Mesenchymal stem cell (in vitro differentiated cells and primary cell): ENCODE data around the gene BUD23.

ENCODE experiments used
- DNase-seq: peaks from one replicate; pipeline ENCODE4 v3.0.0-alpha.2; 2013
- H2AFZ ChIP-seq: one replicate; pipeline ENCODE4 v1.6.1; 2013; ENCODE audit warnings: low read depth, mild to moderate bottlenecking, control low read depth, inconsistent platforms, low read length, moderate library complexity
- H2AK5ac ChIP-seq: 2 replicates; pipeline ENCODE4 v1.6.1; 2013; ENCODE audit warnings: low read length, moderate library complexity, mild to moderate bottlenecking, inconsistent platforms; ENCODE audit not compliant: severe bottlenecking
- H2BK120ac ChIP-seq: one replicate; pipeline ENCODE4 v1.6.1; 2013; ENCODE audit warnings: low read depth, mild to moderate bottlenecking, inconsistent platforms, low read length, moderate library complexity
- H2BK12ac ChIP-seq, 2 experiments: one replicate each; pipeline ENCODE4 v1.6.1; 2013; ENCODE audit warnings: inconsistent platforms in 2 of 2, low read length in 2 of 2, mild to moderate bottlenecking in 2 of 2, moderate library complexity in 2 of 2, control low read depth in 1 of 2
- H2BK15ac ChIP-seq: one replicate; pipeline ENCODE4 v1.6.1; 2013; ENCODE audit warnings: mild to moderate bottlenecking, low read depth, inconsistent platforms; ENCODE audit not compliant: poor library complexity, severe bottlenecking
- H2BK5ac ChIP-seq: 2 replicates; pipeline ENCODE4 v1.6.1; 2013; ENCODE audit warnings: low read depth, mild to moderate bottlenecking, low read length, control low read depth, inconsistent platforms; ENCODE audit not compliant: poor library complexity, severe bottlenecking
- H3K14ac ChIP-seq, 2 experiments: one replicate each; pipeline ENCODE4 v1.6.1; 2013; ENCODE audit warnings: inconsistent platforms in 2 of 2, low read length in 2 of 2, control low read depth in 1 of 2, mild to moderate bottlenecking in 1 of 2, moderate library complexity in 1 of 2
- H3K18ac ChIP-seq, 2 experiments: one replicate each; pipeline ENCODE4 v1.6.1; 2013; ENCODE audit warnings: inconsistent platforms in 2 of 2, low read length in 2 of 2, control low read depth in 1 of 2, low read depth in 1 of 2, mild to moderate bottlenecking in 1 of 2
- H3K23ac ChIP-seq, 2 experiments: one replicate each; pipeline ENCODE4 v1.6.1; 2013; ENCODE audit warnings: inconsistent platforms in 2 of 2, low read length in 2 of 2, mild to moderate bottlenecking in 2 of 2, moderate library complexity in 2 of 2, control low read depth in 1 of 2
- H3K27ac ChIP-seq: 2 replicates; pipeline ENCODE4 v1.5.1; 2013; ENCODE audit warnings: mild to moderate bottlenecking, moderate library complexity, low read length, control low read depth, inconsistent platforms; ENCODE audit not compliant: poor library complexity, severe bottlenecking
- H3K27me3 ChIP-seq, 2 experiments: 2 replicates each; pipeline versions ENCODE4 v1.6.1 to v1.7.0; 2013; ENCODE audit warnings: low read length in 2 of 2, mild to moderate bottlenecking in 2 of 2, moderate library complexity in 2 of 2, control low read depth in 1 of 2, inconsistent platforms in 1 of 2; ENCODE audit not compliant: control insufficient read depth in 1 of 2, insufficient read depth in 1 of 2
- H3K36me3 ChIP-seq, 2 experiments: 2 replicates each; pipeline versions ENCODE4 v1.6.1 to v1.7.0; 2013; ENCODE audit warnings: low read length in 2 of 2, control low read depth in 1 of 2, inconsistent platforms in 1 of 2, low read depth in 1 of 2, mild to moderate bottlenecking in 1 of 2; ENCODE audit not compliant: insufficient read depth in 2 of 2, control insufficient read depth in 1 of 2
- H3K4ac ChIP-seq, 2 experiments: one replicate each; pipeline ENCODE4 v1.6.1; 2013; ENCODE audit warnings: inconsistent platforms in 2 of 2, low read length in 2 of 2, mild to moderate bottlenecking in 2 of 2, moderate library complexity in 2 of 2, control low read depth in 1 of 2, low read depth in 1 of 2
- H3K4me1 ChIP-seq: 2 replicates; pipeline ENCODE4 v1.6.1; 2013; ENCODE audit warnings: low read depth, low read length, control low read depth; ENCODE audit not compliant: control insufficient read depth, insufficient read depth
- H3K4me2 ChIP-seq: 2 replicates; pipeline ENCODE4 v1.6.1; 2013; ENCODE audit warnings: low read length, mild to moderate bottlenecking, inconsistent platforms; ENCODE audit not compliant: poor library complexity, severe bottlenecking
- H3K4me3 ChIP-seq, 2 experiments: 2 replicates each; pipeline versions ENCODE4 v1.5.1 to v1.7.0; 2013; ENCODE audit warnings: low read length in 2 of 2, mild to moderate bottlenecking in 2 of 2, control low read depth in 1 of 2, low read depth in 1 of 2; ENCODE audit not compliant: insufficient read depth in 1 of 2
- H3K79me1 ChIP-seq: replicated peaks from 2 replicates; pipeline ENCODE4 v1.6.1; 2013; ENCODE audit warnings: mild to moderate bottlenecking, control low read depth, low read length, inconsistent platforms; ENCODE audit not compliant: poor library complexity, severe bottlenecking
- H3K9ac ChIP-seq: 2 replicates; pipeline ENCODE4 v1.7.0; 2013; ENCODE audit warnings: mild to moderate bottlenecking, low read length, moderate library complexity
- H3K9me3 ChIP-seq: 2 replicates; pipeline ENCODE4 v1.7.0; 2013; ENCODE audit warnings: mild to moderate bottlenecking, low read length; ENCODE audit not compliant: control insufficient read depth
- H4K8ac ChIP-seq: one replicate; pipeline ENCODE4 v1.6.1; 2013; ENCODE audit warnings: inconsistent platforms, mild to moderate bottlenecking, low read length, moderate library complexity
- H4K91ac ChIP-seq: one replicate; pipeline ENCODE4 v1.6.1; 2013; ENCODE audit warnings: mild to moderate bottlenecking, low read length, inconsistent platforms
- whole genome bisulfite sequencing: methylation state at CpG from one replicate; pipeline ENCODE4 v1.1.7; 2013; ENCODE audit warnings: mixed read lengths; 5-methylcytosine and 5-hydroxymethylcytosine counted together

BUD23 gene

DNA sequence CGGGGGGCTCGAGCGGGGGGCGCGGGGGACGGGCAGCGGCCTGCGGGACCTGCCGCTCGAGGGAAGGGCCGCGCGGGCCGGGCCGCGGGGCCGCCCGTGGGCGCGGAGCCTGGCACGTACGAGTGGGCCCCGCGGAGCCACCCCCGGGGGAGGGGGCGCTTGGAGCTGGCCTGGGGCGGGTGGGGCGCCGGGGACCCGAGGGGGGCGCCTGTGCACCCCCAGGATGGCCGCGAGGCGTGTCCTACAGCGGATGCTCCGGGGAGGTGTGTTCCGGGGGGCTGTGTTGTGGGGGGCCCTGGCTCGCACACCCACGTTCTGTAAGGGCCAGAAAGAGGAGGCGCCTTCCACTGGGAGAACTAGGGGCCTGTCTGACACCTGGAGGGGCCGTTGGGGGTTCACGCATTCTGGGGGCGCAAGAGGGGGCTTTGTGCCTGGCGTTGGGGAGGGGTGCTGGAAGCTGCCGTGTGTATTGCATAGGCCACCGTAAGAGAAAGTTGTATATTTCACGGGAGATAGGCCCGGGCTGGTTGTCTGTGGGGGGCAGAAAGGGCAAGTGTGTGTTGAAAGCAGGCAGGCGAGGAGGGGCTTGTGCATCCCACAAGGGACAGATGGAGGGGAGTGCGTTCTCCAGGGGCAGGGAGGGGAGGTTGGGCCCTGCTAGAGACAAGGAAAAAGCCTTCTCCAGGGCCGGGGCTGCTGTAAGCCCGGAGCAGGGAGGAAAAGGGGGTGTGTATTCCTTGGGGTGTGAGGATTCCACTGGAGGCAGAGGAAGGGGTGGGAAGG lies 15.1 kb upstream of the BUD23 start:
- H3K79me1 ChIP-seq = peaks cover 10% of the 10 kb centered on the region
- H2BK12ac ChIP-seq = no peak overlapping the region
- peaks cover 16% of the 10 kb centered on the region for H3K4me1 ChIP-seq
- peak overlapping the region; percentile 73 for H3K4me2 ChIP-seq
- H3K27ac ChIP-seq = no peak overlapping the region
- peak overlapping the region in 1 of 2 experiments; percentile 84 for H3K23ac ChIP-seq
- no peak overlapping the region for H2BK5ac ChIP-seq
- H3K9ac ChIP-seq = peak overlapping the region; percentile 81
- H3K4me3 ChIP-seq = peak overlapping the region; percentile 75 to 84
- DNase-seq = no peak
- no peak overlapping the region for H2AK5ac ChIP-seq
- peaks cover under 1% of the 10 kb centered on the region for H3K9me3 ChIP-seq
- peak overlapping the region; percentile 57 for H2BK15ac ChIP-seq
- peak overlapping the region; percentile 18 for H2AFZ ChIP-seq
- peak overlapping the region in 1 of 2 experiments; percentile 76 for H3K4ac ChIP-seq
- peak overlapping the region; percentile 43 to 72 for H3K18ac ChIP-seq
- no peak overlapping the region for H3K14ac ChIP-seq
- peak overlapping the region; percentile 47 for H4K8ac ChIP-seq
- peaks cover 7 to 31% of the 10 kb centered on the region in 2 experiments for H3K27me3 ChIP-seq
- peak overlapping the region; percentile 58 for H2BK120ac ChIP-seq
- WGBS = 18% methylated on average over 26 of the region's 52 CpGs
- peak overlapping the region; percentile 18 for H4K91ac ChIP-seq
- H3K36me3 ChIP-seq = peaks cover 0 to 23% of the 10 kb centered on the region in 2 experiments

DNA sequence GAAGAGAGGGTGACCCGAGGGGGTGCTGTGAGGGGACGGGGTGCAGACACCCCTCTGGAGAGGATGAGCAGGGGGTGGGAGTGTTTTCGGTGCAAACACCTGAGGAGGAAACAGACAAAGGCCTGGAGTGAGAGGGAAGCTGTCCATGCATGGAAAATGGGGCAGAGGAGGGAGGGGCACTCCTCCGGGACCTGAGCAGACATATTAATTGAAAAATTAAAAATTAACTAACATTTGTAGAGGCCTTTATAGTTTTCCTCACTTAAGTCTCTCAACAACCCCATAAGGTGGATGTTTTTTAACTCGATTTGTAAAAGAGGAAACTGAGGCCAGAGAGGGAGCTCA lies 14.5 kb upstream of the BUD23 start:
- H3K23ac ChIP-seq = no peak overlapping the region
- no peak overlapping the region for H3K18ac ChIP-seq
- H4K8ac ChIP-seq = peak overlapping the region; percentile 20
- H4K91ac ChIP-seq = peak overlapping the region; percentile 18
- no peak overlapping the region for H2BK12ac ChIP-seq
- no peak overlapping the region for H2BK120ac ChIP-seq
- H3K9me3 ChIP-seq = no peaks in the 10 kb centered on the region
- peak overlapping the region; percentile 81 for H3K9ac ChIP-seq
- peaks cover 0 to 23% of the 10 kb centered on the region in 2 experiments for H3K36me3 ChIP-seq
- peaks cover 18% of the 10 kb centered on the region for H3K4me1 ChIP-seq
- H2AK5ac ChIP-seq = no peak overlapping the region
- no peak overlapping the region for H3K14ac ChIP-seq
- peaks cover 10% of the 10 kb centered on the region for H3K79me1 ChIP-seq
- H3K4me3 ChIP-seq = peak overlapping the region; percentile 75 to 84
- peaks cover 7 to 25% of the 10 kb centered on the region in 2 experiments for H3K27me3 ChIP-seq
- 84% methylated on average over 4 of the region's 5 CpGs for WGBS
- no peak overlapping the region for H3K27ac ChIP-seq
- no peak overlapping the region for H2AFZ ChIP-seq
- H2BK5ac ChIP-seq = no peak overlapping the region
- DNase-seq = no peak
- no peak overlapping the region for H2BK15ac ChIP-seq
- no peak overlapping the region for H3K4ac ChIP-seq
- peak overlapping the region; percentile 73 for H3K4me2 ChIP-seq

DNA sequence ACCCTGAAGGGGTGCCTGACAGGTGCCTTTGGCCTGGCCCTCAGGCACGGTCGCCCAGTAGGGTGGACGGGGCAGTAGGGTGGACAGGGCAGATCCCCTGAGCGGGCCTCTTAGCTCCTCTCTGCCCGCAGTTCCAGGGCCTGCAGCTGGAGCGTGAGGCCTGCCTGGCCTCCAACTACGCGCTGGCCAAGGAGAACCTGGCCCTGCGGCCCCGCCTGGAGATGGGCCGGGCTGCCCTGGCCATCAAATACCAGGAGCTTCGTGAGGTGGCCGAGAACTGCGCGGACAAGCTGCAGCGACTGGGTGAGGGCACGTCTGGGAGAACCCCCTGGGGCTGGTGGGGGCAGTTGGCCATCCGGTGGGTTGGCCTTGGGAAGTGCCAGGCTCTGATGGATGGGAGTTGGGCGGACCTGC lies 14.1 kb upstream of the BUD23 start:
- peaks cover 7 to 23% of the 10 kb centered on the region in 2 experiments for H3K27me3 ChIP-seq
- H3K4ac ChIP-seq = no peak overlapping the region
- H3K4me3 ChIP-seq = peak overlapping the region in 1 of 2 experiments; percentile 84
- H3K79me1 ChIP-seq = peaks cover 10% of the 10 kb centered on the region
- 92% methylated on average over 19 of the region's 19 CpGs for WGBS
- no peak overlapping the region for H4K8ac ChIP-seq
- no peak overlapping the region for H3K23ac ChIP-seq
- DNase-seq = no peak
- H2AK5ac ChIP-seq = no peak overlapping the region
- H2BK15ac ChIP-seq = no peak overlapping the region
- H2AFZ ChIP-seq = no peak overlapping the region
- H3K9me3 ChIP-seq = no peaks in the 10 kb centered on the region
- H2BK12ac ChIP-seq = no peak overlapping the region
- H3K14ac ChIP-seq = no peak overlapping the region
- H3K36me3 ChIP-seq = peaks cover 0 to 23% of the 10 kb centered on the region in 2 experiments
- peaks cover 18% of the 10 kb centered on the region for H3K4me1 ChIP-seq
- no peak overlapping the region for H2BK5ac ChIP-seq
- H4K91ac ChIP-seq = no peak overlapping the region
- H2BK120ac ChIP-seq = no peak overlapping the region
- peak overlapping the region; percentile 73 for H3K4me2 ChIP-seq
- peak overlapping the region; percentile 81 for H3K9ac ChIP-seq
- H3K18ac ChIP-seq = no peak overlapping the region
- no peak overlapping the region for H3K27ac ChIP-seq

DNA sequence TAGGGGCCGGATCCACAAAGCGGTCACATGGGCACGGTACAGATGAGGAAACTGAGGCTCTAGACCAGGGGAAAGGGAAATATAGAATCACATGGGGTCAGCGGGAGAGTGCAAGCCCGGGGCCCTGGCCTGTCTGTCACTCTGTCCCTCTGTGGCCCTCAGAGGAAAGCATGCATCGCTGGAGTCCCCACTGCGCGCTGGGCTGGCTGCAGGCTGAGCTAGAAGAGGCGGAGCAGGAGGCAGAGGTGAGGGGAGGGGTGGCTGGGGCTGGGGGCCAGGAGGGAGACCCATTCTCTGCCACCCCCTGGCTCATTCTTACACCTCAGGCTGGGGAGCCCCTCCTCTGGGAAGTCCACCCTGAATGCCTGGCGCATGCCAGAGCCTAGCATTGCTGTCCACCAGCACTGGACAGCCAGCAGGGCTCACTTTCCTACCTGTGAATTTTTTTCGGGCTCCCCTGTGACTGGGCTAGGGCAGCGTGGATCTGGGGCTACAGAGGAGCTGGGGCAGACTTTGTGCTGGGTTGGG lies 13.5 kb upstream of the BUD23 start:
- Histone ChIP-seq H2AFZ (no peak overlapping the region), H2BK12ac (no peak overlapping the region), H4K91ac (no peak overlapping the region), H2BK15ac (no peak overlapping the region), H3K4ac (no peak overlapping the region), H3K27ac (no peak overlapping the region), H3K27me3 (peaks cover 7 to 18% of the 10 kb centered on the region in 2 experiments), H2AK5ac (no peak overlapping the region), H3K4me1 (peaks cover 18% of the 10 kb centered on the region), H3K36me3 (peaks cover 0 to 23% of the 10 kb centered on the region in 2 experiments), H3K23ac (no peak overlapping the region), H3K9ac (no peak overlapping the region), H3K79me1 (peaks cover 10% of the 10 kb centered on the region), H2BK5ac (no peak overlapping the region), H3K4me2 (no peak overlapping the region), H3K4me3 (no peak overlapping the region), H2BK120ac (no peak overlapping the region), H4K8ac (no peak overlapping the region), H3K9me3 (no peaks in the 10 kb centered on the region), H3K18ac (no peak overlapping the region), H3K14ac (no peak overlapping the region)
- 75% methylated on average over 11 of the region's 12 CpGs for WGBS
- no peak for DNase-seq
